ENCODE results near the gene PPIF.

GRCh38 chr10:79324032-79324695 lies 23.1 kb upstream of the PPIF start:
- TF ChIP-seq CTCF (IDR thresholded peaks at IDR 0.05 in 4 of 5, conservative IDR thresholded peaks at IDR 0.05 in 1 of 5) (no peak), POLR2A (IDR thresholded peaks at IDR 0.05) (no peak)

All from gastrocnemius medialis (tissue), 4 donors.